Activated naive CD8-positive, alpha-beta T cell treated with anti-CD3 and anti-CD28 coated beads, Interleukin-2, amount 50 U/mL, for 24 hours (primary cell): ENCODE results near the gene CDC25C.
"Not testable (repeated sequence)": the region's sequence is repeated elsewhere in the genome, so short reads cannot be mapped to it uniquely, and the experiment has no call there.

ENCODE experiments used
- ATAC-seq: fragments of 150-1000 bp; cut with Tn5 transposase; one replicate; pipeline ENCODE4 v1.10.0; 2021
- DNase-seq: peaks from one replicate; pipeline ENCODE4 v3.0.0; 2021
- H3K27ac Mint-ChIP-seq: one replicate; pipeline ENCODE4 v1.8.0; 2021; ENCODE audit warnings: mild to moderate bottlenecking, mixed read lengths
- H3K27me3 Mint-ChIP-seq: one replicate; pipeline ENCODE4 v1.8.0; 2021; ENCODE audit warnings: mixed read lengths
- H3K36me3 Mint-ChIP-seq: one replicate; pipeline ENCODE4 v1.8.0; 2021; ENCODE audit warnings: low read depth, mixed read lengths
- H3K4me1 Mint-ChIP-seq: one replicate; pipeline ENCODE4 v1.8.0; 2021; ENCODE audit warnings: mixed read lengths
- H3K4me3 Mint-ChIP-seq: one replicate; pipeline ENCODE4 v1.8.0; 2021; ENCODE audit warnings: mild to moderate bottlenecking, moderate library complexity, mixed read lengths
- H3K9me3 Mint-ChIP-seq: one replicate; pipeline ENCODE4 v1.8.0; 2021; ENCODE audit warnings: mixed read lengths

Gene CDC25C

GRCh38 chr5:138336952-138337684, 5.5 kb upstream of the CDC25C start:
- Mint-ChIP-seq H3K36me3 (peaks cover 4% of the 10 kb centered on the region), H3K27me3 (no peaks in the 10 kb centered on the region), H3K4me3 (peak overlapping the region; percentile 93), H3K9me3 (no peaks in the 10 kb centered on the region), H3K27ac (peak overlapping the region; percentile 96), H3K4me1 (peaks cover 46% of the 10 kb centered on the region)
- DNase-seq: no peak
- ATAC-seq: peak; percentile 22

DNA sequence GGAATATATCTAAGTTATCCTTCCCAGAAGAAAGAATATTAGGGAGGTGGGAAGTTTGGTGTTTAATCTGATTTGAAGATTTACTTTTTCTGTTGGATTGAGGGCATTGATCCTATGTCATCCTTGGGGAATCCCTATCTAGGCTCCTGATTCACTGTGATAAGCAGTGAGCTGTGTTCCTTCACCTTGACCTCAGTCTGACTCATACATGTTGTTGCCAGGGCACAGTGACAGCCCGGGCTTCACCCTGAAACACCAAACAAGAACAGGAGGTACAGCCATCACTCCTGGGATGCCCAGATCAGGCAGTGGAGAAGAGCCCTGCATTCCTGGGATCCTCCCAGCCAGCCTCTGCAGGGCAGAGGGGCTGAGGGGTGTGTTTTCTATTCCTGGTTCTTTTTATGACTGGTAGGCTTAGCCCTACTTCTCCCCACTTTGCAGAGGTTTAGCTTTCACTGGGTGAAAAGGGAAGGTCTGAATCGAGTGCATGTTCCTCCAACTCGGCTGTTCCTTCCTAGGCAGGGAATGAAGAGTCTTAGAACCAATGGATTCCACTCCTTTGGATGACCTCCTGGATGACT, 3.4 kb upstream of the CDC25C start:
- H3K27ac Mint-ChIP-seq: no peak overlapping the region
- H3K27me3 Mint-ChIP-seq: no peaks in the 10 kb centered on the region
- no peak overlapping the region for H3K4me3 Mint-ChIP-seq
- peaks cover 46% of the 10 kb centered on the region for H3K4me1 Mint-ChIP-seq
- DNase-seq: no peak
- H3K9me3 Mint-ChIP-seq: no peaks in the 10 kb centered on the region
- peaks cover 2% of the 10 kb centered on the region for H3K36me3 Mint-ChIP-seq
- no peak for ATAC-seq

DNA sequence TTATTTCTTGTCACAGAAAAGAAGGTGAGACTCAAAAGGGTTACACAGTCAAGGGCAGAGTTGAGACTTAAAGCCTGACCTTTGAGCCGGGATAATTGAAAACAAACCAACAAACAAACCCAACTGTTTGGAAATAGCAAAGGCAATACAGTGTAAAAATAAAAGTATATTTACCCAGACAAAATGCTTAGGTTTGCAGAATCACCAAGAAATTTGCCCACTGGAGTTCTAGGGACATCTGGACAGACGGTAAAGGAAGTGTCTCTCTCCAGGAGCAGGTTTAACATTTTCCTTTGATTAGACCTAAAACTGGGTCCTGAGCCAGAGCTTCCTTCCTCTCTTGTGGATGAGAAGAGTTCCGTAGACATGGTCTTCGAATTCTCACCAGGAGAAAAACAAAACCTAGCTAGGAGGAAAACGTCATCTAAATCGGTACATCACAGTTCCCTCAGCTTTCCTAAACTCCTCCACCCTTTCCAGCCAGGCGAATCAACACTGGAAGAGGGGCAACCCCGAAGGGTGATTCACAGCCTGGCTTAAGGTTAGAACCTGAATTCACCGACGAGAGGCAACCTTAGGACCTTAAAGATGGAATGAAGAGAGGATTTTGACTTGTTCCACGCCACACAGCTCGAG, 673 bp downstream of the CDC25C start:
- H3K36me3 Mint-ChIP-seq: peaks cover 2% of the 10 kb centered on the region
- H3K9me3 Mint-ChIP-seq: no peaks in the 10 kb centered on the region
- peaks cover 19% of the 10 kb centered on the region for H3K4me1 Mint-ChIP-seq
- no peaks in the 10 kb centered on the region for H3K27me3 Mint-ChIP-seq
- ATAC-seq (no peak), DNase-seq (no peak)
- peak overlapping the region; percentile 91 for H3K4me3 Mint-ChIP-seq
- peak overlapping the region; percentile 91 for H3K27ac Mint-ChIP-seq

DNA sequence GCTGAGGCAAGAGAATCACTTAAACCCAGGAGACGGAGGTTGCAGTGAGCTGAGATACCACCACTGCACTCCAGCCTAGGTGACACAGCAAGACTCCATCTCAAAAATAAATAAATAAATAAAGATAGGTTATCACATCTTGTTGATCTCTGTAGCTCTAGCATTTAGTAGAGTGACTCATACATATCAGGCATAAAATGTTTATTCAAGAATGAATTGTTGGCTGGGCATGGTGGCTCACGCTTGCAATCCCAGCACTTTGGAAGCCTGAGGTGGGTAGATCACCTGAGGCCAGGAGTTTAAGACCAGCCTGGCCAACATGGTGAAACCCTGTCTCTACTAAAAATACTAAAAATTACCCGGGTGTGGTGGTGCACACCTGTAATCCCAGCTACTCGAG, 13.4 kb downstream of the CDC25C start:
- not testable (repeated sequence) for H3K27ac Mint-ChIP-seq, DNase-seq, ATAC-seq, H3K4me3 Mint-ChIP-seq, H3K4me1 Mint-ChIP-seq, H3K27me3 Mint-ChIP-seq, H3K36me3 Mint-ChIP-seq, H3K9me3 Mint-ChIP-seq

DNA sequence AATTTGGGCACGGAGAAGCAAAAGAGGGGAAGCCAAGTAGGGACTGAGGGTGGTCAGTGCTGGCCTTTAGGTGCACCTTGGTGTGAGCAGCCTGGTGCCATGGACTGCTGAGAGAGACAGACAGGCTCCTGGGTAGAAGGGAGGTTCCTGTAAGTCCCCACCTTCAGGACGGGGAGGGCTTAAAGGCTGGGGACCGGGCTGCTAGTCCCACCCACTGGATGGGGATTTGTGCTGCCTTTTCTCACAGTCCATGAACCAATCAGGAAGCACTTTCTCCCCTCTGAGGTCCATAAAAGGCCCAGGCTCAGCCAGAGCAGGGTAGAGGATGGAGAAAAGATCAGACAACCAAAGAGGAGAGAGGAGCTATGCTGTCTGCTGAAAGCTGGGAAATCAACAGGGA, 15.2 kb downstream of the CDC25C start:
- H3K27ac Mint-ChIP-seq: no peak overlapping the region
- H3K27me3 Mint-ChIP-seq: no peaks in the 10 kb centered on the region
- H3K4me1 Mint-ChIP-seq: no peaks in the 10 kb centered on the region
- ATAC-seq: no peak
- H3K9me3 Mint-ChIP-seq: no peaks in the 10 kb centered on the region
- H3K4me3 Mint-ChIP-seq: no peak overlapping the region
- no peaks in the 10 kb centered on the region for H3K36me3 Mint-ChIP-seq
- DNase-seq: no peak

GRCh38 chr5:138315751-138316278, 15.8 kb downstream of the CDC25C start:
- Mint-ChIP-seq H3K4me3 (no peak overlapping the region), H3K27ac (no peak overlapping the region), H3K27me3 (no peaks in the 10 kb centered on the region), H3K9me3 (no peaks in the 10 kb centered on the region), H3K4me1 (no peaks in the 10 kb centered on the region), H3K36me3 (no peaks in the 10 kb centered on the region)
- no peak for ATAC-seq
- no peak for DNase-seq

DNA sequence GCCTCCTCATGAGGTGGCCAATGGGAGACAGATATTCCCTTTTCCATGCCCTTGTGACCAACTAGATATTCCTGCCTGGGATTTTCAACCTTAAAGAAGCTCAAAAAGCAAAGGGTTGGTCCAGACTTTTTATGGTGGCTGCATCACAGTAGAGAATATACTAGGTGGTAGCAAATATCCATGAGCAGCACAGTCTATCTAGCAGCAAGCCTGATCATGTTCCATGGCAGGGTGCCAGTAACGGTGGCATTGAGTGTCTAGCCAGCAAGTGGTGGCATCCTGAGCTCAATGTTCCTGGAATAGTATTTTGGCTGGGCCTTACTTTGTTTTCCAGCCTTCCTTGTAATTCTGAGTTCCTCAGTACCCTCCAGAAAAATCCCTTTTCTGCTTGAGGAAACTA, 25.8 kb downstream of the CDC25C start:
- no peak overlapping the region for H3K27ac Mint-ChIP-seq
- H3K36me3 Mint-ChIP-seq: no peaks in the 10 kb centered on the region
- no peaks in the 10 kb centered on the region for H3K9me3 Mint-ChIP-seq
- no peaks in the 10 kb centered on the region for H3K27me3 Mint-ChIP-seq
- no peaks in the 10 kb centered on the region for H3K4me1 Mint-ChIP-seq
- no peak for DNase-seq
- H3K4me3 Mint-ChIP-seq: no peak overlapping the region
- no peak for ATAC-seq

DNA sequence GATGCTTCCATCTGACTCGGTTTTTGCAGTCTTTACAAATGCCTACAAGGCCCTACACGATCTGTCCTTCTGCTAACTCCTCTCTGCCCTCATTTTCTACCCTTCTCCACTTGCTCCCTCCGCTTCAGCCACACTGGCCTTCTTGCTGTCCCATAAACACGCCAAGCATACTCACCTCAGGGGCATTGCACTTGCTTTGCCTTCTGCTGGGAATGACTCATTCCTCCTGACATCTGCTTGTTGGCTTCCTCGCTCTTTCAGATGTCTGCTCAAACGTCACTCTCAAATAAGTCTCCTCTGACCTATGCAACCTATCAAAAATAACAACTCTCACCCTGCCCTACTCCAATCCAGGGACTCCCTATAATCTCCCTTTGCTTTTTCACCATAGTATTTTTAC, 28.2 kb downstream of the CDC25C start:
- no peak overlapping the region for H3K27ac Mint-ChIP-seq
- peaks cover 6% of the 10 kb centered on the region for H3K9me3 Mint-ChIP-seq
- ATAC-seq (no peak), DNase-seq (no peak)
- no peaks in the 10 kb centered on the region for H3K27me3 Mint-ChIP-seq
- H3K4me1 Mint-ChIP-seq: no peaks in the 10 kb centered on the region
- no peak overlapping the region for H3K4me3 Mint-ChIP-seq
- no peaks in the 10 kb centered on the region for H3K36me3 Mint-ChIP-seq

DNA sequence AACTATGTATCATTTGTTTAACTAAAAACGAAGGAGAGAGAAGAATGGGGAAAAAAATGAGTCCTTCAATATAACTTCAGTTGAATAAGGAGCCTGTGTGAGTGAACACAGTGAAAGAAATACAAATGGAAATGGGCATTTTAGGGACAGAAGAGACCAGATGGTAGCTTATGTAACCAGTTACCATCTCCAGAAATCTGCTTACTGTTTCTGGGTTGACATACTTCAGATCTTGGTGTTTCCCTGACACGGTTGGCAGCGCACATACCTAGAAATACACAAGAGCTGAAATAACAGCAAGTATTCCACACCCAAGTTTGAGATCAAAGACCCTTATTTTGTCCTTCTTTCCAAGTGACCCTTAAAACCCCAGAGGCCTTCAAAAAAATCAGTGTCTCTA, 42.3 kb downstream of the CDC25C start:
- DNase-seq: no peak
- Mint-ChIP-seq H3K27me3 (no peaks in the 10 kb centered on the region), H3K27ac (no peak overlapping the region), H3K9me3 (no peaks in the 10 kb centered on the region), H3K4me1 (no peaks in the 10 kb centered on the region), H3K4me3 (no peak overlapping the region), H3K36me3 (no peaks in the 10 kb centered on the region)
- no peak for ATAC-seq

DNA sequence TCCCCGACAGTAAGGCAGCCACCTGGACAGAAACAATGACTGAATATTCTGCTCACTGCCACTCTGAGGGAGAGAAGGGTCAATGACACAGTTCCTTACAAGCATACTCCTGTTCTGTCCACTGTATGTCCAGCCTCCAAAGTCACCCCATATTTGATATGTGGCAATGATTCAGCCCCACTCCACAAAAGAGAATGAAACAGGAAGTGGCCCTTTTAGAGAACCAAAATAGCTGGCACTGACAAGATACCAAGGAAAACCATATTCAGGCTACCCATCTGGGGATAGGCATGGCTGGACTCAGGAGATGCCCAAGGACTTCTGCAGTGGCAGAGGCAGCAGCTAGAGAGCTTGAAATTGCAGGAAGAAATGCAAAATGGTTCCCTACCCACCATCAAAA, 44.4 kb downstream of the CDC25C start:
- Mint-ChIP-seq H3K27ac (no peak overlapping the region), H3K4me1 (peaks cover 3% of the 10 kb centered on the region), H3K27me3 (no peaks in the 10 kb centered on the region), H3K36me3 (no peaks in the 10 kb centered on the region), H3K4me3 (no peak overlapping the region), H3K9me3 (no peaks in the 10 kb centered on the region)
- DNase-seq: no peak
- no peak for ATAC-seq

DNA sequence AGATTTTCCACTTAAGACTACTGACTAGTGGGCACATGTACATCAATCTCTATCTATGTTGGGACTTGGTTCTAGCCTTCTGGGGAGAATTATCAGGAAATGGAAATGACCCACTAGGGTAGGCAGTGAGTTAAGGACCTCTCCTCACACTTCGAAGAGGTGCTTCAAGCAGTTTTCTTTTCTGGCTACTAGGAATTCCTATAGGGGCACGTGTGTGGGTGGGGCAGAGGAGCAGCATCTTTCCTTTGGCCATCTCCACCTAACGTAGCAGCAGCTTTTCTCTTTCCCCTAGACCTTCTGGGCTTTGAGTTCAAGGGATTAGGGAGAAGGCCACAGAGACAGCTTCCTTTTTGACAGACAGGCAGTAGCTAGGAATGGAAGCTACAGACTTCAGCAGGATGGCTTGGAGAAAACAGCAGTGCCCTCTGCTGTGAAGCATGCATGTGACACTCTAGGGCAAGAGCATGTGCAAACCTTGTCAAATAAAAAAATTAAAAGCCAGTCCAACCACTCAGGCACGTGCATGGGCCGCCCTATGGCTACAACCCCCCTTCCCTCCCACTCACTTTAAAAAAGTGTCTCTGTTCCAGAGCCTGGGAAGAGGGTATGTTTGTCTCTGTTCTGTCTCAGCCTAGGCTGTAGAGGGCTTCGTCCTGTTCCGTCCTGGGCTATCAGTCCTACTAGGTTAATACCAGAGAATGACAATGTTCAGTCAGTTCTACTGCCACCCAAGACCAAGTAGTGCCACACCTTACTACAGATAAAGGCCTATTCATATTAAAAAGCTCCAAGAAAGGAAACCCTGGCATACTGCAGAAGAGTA, 48.5 kb downstream of the CDC25C start:
- no peaks in the 10 kb centered on the region for H3K27me3 Mint-ChIP-seq
- H3K36me3 Mint-ChIP-seq: no peaks in the 10 kb centered on the region
- DNase-seq (no peak), ATAC-seq (peak; percentile 65)
- H3K4me3 Mint-ChIP-seq: no peak overlapping the region
- no peak overlapping the region for H3K27ac Mint-ChIP-seq
- H3K9me3 Mint-ChIP-seq: no peaks in the 10 kb centered on the region
- peaks cover 3% of the 10 kb centered on the region for H3K4me1 Mint-ChIP-seq

- DNase-seq (no peak), ATAC-seq (no peak)
- H3K4me3 Mint-ChIP-seq: no peak overlapping the region
- no peak overlapping the region for H3K27ac Mint-ChIP-seq
- H3K27me3 Mint-ChIP-seq: peaks cover 2% of the 10 kb centered on the region
- H3K4me1 Mint-ChIP-seq: peaks cover 3% of the 10 kb centered on the region
- H3K36me3 Mint-ChIP-seq: no peaks in the 10 kb centered on the region
- no peaks in the 10 kb centered on the region for H3K9me3 Mint-ChIP-seq
Observed at GRCh38 chr5:138280915-138281314, 50.7 kb downstream of the CDC25C start.

GRCh38 chr5:138276402-138277054, 55.1 kb downstream of the CDC25C start:
- DNase-seq: no peak
- Mint-ChIP-seq H3K27ac (no peak overlapping the region), H3K27me3 (peaks cover 31% of the 10 kb centered on the region), H3K4me3 (no peak overlapping the region), H3K36me3 (no peaks in the 10 kb centered on the region), H3K4me1 (peaks cover 9% of the 10 kb centered on the region), H3K9me3 (no peaks in the 10 kb centered on the region)
- no peak for ATAC-seq

GRCh38 chr5:138275895-138276294, 55.7 kb downstream of the CDC25C start:
- DNase-seq: no peak
- Mint-ChIP-seq H3K4me1 (peaks cover 9% of the 10 kb centered on the region), H3K36me3 (no peaks in the 10 kb centered on the region), H3K9me3 (no peaks in the 10 kb centered on the region), H3K27me3 (peaks cover 34% of the 10 kb centered on the region), H3K27ac (no peak overlapping the region), H3K4me3 (no peak overlapping the region)
- ATAC-seq: no peak
